GM18951 (cell line): ENCODE results near the gene SKAP2.

Source experiments
- POLR2A ChIP-seq: IDR thresholded peaks from 4 replicates; pipeline ENCODE4 v1.6.1; 2011; ENCODE audit warnings: mild to moderate bottlenecking; ENCODE audit not compliant: insufficient read length, insufficient read depth; ENCODE audit errors: extremely low read depth
- in situ Hi-C: fragments of 300-500 bp; cut with MboI; formaldehyde crosslinking; loops from one replicate; pipeline ENCODE4 v1.12.0; 2022; ENCODE audit warnings: low sequenced_read_pairs, mixed read lengths, inconsistent platforms; ENCODE audit not compliant: unreplicated experiment

SKAP2 gene

DNA sequence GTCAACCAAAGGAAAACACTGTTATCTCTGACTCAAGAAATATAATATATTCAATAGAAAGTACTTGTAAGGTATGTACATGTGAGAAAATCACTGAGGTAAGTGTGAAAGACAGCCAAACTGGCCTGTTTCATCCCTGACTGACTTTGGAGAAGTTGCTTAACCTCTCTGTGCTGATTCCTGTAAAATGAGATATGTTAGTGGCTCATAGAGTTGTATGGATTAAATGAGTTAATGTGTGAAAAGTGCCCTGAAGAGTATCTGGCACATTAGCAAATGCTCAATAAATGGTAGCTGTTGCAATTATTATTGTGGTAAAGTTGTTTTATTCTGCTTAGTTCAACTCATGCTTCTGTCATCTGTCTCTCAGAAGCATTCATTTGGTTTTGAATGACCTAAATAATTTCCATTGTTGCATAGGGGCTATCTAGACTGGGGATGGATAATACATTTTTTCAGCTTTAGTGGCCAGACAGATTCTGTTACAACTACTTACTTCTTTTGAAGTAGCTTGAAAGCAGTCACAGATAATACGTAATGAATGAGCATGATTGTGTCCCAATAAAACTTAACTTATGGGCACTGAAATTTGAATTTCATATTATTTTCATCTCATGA, 84.3 kb downstream of the SKAP2 start:
- in situ Hi-C loops, result no loop called here

DNA sequence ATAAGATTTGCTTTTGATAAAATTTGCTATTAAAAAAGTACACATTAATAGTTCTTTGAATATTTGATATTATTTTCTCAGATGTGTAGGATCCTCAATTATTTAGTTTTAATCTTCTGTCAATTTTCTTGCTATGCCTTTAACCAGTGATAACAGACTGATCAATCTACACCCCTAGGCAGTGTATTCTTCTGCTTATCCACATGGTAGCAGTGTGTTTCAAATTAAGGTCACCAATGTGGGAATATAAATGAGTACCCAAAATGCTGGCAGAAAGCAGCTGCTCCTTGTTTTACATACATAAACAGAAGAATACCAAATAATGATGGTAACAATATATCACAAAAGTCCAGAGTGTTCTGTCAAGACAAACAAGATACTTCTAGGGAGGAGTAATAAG, 87.0 kb downstream of the SKAP2 start:
- in situ Hi-C loops, result no loop called here
- TF ChIP-seq POLR2A, result no peak

More for the DNA sequence above, 84.3 kb downstream of the SKAP2 start:
- TF ChIP-seq POLR2A, result no peak

DNA sequence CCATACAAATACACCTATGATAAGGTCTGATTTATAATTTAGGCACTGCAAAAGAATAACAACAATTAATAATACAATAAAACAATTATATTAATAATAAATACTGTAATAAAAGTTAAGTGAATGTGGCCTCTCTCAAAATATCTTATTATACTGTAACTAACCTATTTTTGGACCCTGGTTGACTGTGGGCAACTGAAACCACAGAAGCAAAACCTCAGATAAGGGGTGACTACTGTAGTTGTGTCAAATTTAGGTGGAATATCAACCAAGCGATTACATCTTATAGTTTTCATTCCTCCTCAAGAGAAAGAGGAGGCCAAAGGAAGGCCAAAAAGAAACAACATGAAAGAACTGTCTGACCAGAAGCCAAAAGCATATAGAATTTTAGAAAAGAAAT, 103.9 kb downstream of the SKAP2 start:
- TF ChIP-seq POLR2A, result no peak
- in situ Hi-C loops, result no loop called here

DNA sequence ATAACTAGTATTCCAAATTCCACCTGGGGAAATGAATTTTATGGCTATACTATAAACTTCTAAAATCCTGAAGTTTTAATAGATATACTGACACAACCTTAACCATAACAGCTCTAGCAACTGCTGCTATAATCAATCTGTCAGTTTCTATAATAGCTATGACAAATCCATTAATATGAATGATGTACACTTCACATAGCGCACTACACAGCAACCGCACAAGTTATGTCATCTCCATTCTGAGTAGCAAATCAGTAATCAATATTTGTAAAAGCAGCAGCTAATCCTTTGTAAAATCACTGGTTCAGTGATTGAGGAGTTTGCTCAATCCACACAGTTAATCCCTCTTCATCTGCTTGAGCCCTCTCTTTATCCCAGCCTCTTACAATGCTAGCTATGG, 105.3 kb downstream of the SKAP2 start:
- TF ChIP-seq POLR2A, result no peak
- in situ Hi-C loops, result no loop called here

DNA sequence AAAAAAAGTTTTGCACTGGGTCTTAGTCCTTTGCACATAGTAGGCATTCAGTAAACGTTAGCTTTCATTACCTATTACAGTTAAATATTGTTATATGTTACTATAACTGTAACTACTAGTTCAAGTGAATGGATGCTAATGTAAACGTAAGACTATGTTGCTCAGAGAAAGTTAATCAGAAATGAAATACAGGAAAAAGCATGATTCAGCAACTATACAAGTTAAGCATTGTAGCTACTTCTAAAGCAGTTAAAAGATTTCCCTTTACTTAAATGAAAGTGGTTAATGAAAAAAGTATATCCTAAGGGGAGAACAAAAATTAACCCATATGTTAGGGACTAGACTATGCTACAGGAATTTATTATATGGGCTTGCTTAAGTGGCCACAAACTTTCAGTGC, 121.2 kb downstream of the SKAP2 start:
- in situ Hi-C loops, result no loop called here
- TF ChIP-seq POLR2A, result no peak

DNA sequence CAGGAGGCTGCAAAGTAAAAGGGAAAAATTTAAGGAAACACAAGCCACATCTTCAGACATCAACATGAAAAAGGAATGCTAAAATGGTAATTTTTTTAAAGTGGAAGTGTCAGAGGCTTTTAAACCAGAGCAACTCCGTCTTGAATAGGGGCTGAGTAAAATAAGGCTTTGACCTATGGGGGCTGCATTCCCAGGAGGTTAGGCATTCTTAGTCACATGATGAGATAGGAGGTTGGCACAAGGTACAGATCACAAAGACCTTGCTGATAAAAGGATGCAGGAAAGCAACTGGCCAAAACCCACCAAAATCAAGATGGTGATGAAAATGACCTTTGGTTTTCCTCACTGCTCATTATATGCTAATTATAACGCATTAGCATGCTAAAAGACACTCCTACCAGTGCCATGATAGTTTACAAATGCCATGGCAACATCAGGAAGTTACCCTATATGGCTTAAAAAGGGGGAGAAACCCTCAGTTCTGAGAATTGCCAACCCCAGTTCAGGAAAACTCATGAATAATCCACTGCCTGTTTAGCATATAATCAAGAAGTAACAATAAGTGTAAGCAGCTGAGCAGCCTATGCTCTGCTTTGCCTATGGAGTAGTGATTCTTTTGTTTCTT, 128.3 kb downstream of the SKAP2 start:
- in situ Hi-C loops, result no loop called here
- no peak for TF ChIP-seq POLR2A

DNA sequence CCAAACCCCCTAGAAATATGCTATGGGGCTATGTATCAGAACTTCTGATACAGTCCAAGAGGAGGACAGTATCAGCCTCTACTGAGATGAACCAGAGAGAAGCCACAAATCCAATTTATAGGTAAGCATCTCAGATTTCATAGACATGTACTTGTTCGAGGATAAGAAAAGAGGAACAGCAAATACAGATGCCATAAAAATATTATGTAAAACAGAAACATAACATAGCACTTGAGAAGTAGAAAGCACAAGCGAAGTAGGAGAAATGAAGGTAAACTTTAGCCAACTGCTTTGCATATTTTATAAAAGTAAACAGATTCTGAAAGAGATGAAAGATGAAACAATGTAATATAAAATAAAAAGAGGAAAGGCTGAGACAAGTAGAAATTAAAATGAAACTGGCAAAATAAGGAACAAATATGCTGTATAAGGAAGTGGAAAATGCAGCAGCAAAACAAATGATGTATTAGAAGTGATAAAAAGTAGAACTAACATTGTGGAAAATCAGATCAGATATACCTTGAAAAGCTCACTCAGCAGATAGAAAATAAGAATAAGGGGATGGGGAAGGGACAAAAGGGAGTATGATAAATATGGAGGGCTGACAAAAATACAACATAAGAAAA, 135.1 kb downstream of the SKAP2 start:
- no peak for TF ChIP-seq POLR2A
- in situ Hi-C loops, result no loop called here

DNA sequence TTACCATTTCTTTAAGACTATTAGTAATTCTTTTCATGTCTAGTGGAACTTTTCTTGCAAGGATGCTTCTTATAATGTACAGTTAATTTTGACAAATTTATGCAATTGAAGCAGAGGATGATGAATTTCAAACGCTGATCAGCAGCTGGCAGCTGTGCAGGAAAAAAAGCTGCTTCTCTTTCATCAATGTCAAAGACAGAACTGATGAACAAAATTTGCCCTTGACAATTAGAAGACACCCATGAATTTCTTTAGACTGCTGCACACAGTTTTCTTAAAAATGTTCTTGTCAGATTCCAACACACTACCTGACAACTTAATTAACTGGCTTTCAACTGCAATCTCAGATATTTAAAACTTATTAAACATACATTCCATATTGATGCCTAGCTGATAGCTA, 138.3 kb downstream of the SKAP2 start:
- no peak for TF ChIP-seq POLR2A
- in situ Hi-C loops, result no loop called here

DNA sequence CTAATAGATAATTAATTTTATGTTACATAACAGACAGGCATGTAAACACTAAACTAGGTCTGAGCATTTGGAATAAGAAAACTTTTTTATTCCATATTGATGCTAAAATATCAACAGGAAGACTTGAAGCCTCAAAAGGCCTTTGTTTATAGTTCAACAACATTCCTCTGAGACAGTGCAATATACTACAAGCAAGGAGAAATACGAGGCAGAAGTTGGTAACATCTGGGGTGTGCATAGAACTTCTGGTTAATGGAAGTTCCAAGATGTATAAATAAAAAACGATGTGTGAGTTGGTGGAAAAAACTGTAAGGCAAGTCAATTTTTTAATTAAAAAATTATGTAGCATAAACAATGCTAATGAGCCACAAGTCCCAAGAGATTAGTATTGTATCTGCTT, 139.6 kb downstream of the SKAP2 start:
- in situ Hi-C loops, result no loop called here
- no peak for TF ChIP-seq POLR2A

DNA sequence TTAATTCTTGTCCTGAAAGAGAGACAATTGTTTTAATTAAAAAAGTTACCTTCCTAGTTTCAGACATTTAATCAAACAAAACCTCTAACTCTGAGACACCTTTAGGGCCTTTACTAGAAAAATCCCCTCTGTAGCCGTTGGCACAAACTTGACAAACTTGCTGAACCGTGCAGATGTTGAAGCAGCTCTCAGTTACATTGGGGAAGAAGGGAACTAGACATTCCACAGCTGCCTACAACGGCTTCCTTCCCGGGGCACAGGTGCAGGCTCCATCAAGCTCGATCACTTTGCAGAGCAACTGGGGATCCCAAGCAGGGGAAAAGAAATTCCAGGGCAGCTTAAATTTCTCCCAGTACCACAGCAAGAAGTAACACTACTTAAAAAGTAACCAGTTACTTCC, 141.3 kb downstream of the SKAP2 start:
- no peak for TF ChIP-seq POLR2A
- in situ Hi-C loops, result no loop called here

DNA sequence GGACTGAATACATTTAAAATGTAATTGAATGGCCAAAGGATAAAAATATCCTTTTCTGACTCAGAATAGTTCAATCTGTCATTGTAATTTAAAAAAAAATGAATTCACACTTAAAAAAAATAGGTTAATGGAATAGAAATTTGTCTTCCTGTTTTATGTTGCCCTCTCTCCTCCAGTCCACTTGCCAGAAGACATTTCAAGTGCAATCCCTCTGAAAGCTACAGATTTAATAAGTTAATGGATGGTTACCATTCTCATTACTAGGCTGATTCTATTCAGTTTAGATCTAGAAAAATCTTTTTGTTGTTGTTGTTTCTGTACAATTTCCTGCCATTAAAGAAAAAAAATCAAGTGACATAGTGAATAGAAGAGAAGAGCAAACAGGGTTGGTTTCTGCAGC, 142.9 kb downstream of the SKAP2 start:
- TF ChIP-seq POLR2A, result no peak

DNA sequence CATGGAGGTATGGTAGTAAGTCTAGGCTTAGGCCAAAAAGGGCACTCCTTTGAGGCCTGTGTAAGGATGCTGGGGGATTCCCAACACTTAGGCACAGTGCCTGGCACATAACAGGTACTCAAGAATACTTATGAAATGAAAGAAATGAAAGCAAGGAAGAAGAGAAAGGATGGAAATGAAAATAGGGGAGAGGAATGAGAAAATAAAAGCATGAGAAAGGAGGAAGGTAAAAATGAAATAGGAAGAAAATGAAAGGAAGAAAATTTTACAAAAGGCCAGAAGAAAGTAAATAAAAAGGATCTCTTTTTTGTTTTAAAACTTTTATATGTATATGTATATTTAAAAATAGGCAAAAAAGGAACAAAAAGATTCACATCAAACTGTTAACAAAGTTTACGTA, 146.3 kb downstream of the SKAP2 start:
- no peak for TF ChIP-seq POLR2A
- in situ Hi-C loops, result no loop called here

More for the DNA sequence above, 142.9 kb downstream of the SKAP2 start:
- in situ Hi-C loops, result no loop called here

DNA sequence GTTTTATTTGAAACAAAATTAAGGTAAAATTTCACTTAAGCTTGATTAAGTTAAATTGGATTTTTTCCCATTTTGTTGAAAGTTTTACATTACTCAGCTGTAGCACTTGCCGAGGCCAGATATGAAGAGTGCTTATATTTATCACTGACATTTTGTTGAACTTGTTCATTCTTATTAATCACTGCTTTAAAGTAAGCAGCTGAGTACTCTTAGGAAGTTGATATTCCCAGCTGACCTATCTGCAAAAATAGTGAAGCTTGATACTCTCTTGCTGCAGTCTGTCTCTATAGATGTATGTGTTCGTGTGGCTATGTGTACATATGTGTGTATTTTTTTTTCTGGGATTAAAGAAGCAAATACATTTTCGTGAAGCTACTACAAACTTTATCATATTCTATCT, 150.0 kb downstream of the SKAP2 start:
- no peak for TF ChIP-seq POLR2A
- in situ Hi-C loops, result no loop called here

DNA sequence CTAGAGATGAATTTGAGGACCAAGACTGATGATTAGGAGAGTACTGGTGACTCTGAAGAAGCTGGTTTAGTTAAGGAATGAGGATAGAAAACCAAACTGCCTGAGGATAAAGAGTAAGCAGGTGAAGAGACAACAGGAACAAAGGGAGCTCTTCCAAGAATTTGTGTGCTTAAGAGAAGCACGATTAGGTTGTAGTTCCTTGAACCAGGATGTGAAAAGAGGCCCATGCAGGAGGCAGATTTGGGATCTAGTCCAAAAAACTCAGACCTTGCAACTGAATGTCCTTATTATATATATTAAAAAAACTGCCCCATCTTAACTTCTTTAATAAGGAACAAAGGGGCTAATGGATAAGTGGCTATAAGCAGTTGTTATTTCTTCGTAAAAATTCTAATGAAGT, 150.4 kb downstream of the SKAP2 start:
- TF ChIP-seq POLR2A, result no peak

More for the DNA sequence above, 150.4 kb downstream of the SKAP2 start:
- in situ Hi-C loops, result no loop called here
